GM12878 (cell line): ENCODE results near the gene FAM227B. TPM values are rescaled to one million over a fixed set of nuclear protein-coding genes. Genes with fewer than 3 reads are reported as not detected.

Experiments used
- ATAC-seq: fragments of 200-7000 bp; cut with Tn5 transposase; 3 replicates; pipeline ENCODE4 v1.9.1; 2020; ENCODE audit warnings: mild to moderate bottlenecking, moderate library complexity
- BruUV-seq: library from RNA; stranded (reverse); fragments of 400-500 nt; replicated peaks from 2 replicates; lab custom pipeline; 2021; lab: Mats Ljungman, UMichigan
- CTCF ChIA-PET: fragments of 300-600 bp; sonication (Branson Sonifier 250); formaldehyde crosslinking; extraction: SDS; loops from one replicate; lab custom pipeline; 2021; ENCODE audit warnings: inconsistent platforms; lab: Yijun Ruan, JAX
- POLR2A ChIA-PET: fragments of 350-600 bp; formaldehyde crosslinking; extraction: SDS; loops from one replicate; lab custom pipeline; 2021; ENCODE audit warnings: inconsistent platforms; lab: Charles Lee
- RAD21 ChIA-PET: fragments of 300-600 bp; sonication (Branson Sonifier 250); formaldehyde crosslinking; loops from one replicate; lab custom pipeline; 2023; ENCODE audit warnings: antibody characterized with exemption; ENCODE audit not compliant: unreplicated experiment; lab: Charles Lee
- SMC1A ChIA-PET: fragments of 300-600 bp; sonication (Branson Sonifier 250); formaldehyde crosslinking; loops from one replicate; lab custom pipeline; 2023; ENCODE audit not compliant: unreplicated experiment, uncharacterized antibody; lab: Charles Lee
- DNase-seq: peaks from one replicate; pipeline ENCODE4 v3.0.0-alpha.2; 2011; ENCODE audit warnings: low read depth, low spot score
- FAIRE-seq: peaks from 3 replicates; lab custom pipeline; 2011; peaks lifted over from hg19 to GRCh38; lab: Jason Lieb, UNC
- H2AFZ ChIP-seq: 2 replicates; pipeline ENCODE4 v1.6.0; 2011; ENCODE audit warnings: low read depth, low read length, control low read depth; ENCODE audit not compliant: control insufficient read depth
- H3K27ac ChIP-seq: 2 replicates; pipeline ENCODE4 v1.5.1; 2011; ENCODE audit warnings: control low read depth; ENCODE audit not compliant: control insufficient read depth, insufficient read depth
- H3K27me3 ChIP-seq, 2 experiments: replicated peaks in 1 of 2; 2 replicates each; pipeline versions ENCODE4 v1.6.0 to v1.6.1; 2011; ENCODE audit warnings: low read length in 1 of 2; ENCODE audit not compliant: control insufficient read depth in 2 of 2, insufficient read depth in 2 of 2
- H3K36me3 ChIP-seq, 2 experiments: 2 replicates each; pipeline ENCODE4 v1.5.1; 2011; ENCODE audit warnings: low read length in 1 of 2; ENCODE audit not compliant: control insufficient read depth in 2 of 2, insufficient read depth in 2 of 2
- H3K4me1 ChIP-seq: 2 replicates; pipeline ENCODE4 v1.6.1; 2011; ENCODE audit warnings: mild to moderate bottlenecking, low read length, moderate library complexity, mixed read lengths; ENCODE audit not compliant: control insufficient read depth, insufficient read depth
- H3K4me2 ChIP-seq: 2 replicates; pipeline ENCODE4 v1.6.0; 2011; ENCODE audit warnings: control low read depth; ENCODE audit not compliant: control insufficient read depth, insufficient read depth
- H3K4me3 ChIP-seq: fragments of 200-600 bp; sonication (generic); 2 replicates; pipeline ENCODE4 v1.5.1; 2016
- H3K79me2 ChIP-seq: 2 replicates; pipeline ENCODE4 v1.6.0; 2011; ENCODE audit warnings: low read length; ENCODE audit not compliant: control insufficient read depth, insufficient read depth
- H3K9ac ChIP-seq: 2 replicates; pipeline ENCODE4 v1.8.0; 2011; ENCODE audit warnings: low read length, control low read depth, mixed read lengths; ENCODE audit not compliant: control insufficient read depth, insufficient read depth
- H3K9me3 ChIP-seq: replicated peaks from 3 replicates; pipeline ENCODE4 v1.5.1; 2011; ENCODE audit warnings: mild to moderate bottlenecking, low read length; ENCODE audit not compliant: control insufficient read depth, insufficient read depth
- H4K20me1 ChIP-seq: 2 replicates; pipeline ENCODE4 v1.6.0; 2011; ENCODE audit not compliant: control insufficient read depth, insufficient read depth
- BHLHE40 ChIP-seq, 2 experiments: fragments of 450-650 bp in 1 of 2; IDR thresholded peaks; 2 replicates each; pipeline ENCODE4 v1.6.1; 2011 to 2017; ENCODE audit warnings: low read depth in 2 of 2, borderline replicate concordance in 1 of 2, improper control_type of control experiment in 1 of 2, low read length in 1 of 2, mild to moderate bottlenecking in 1 of 2
- CEBPB ChIP-seq, 2 experiments: fragments of 150-350 bp in 1 of 2; IDR thresholded peaks; 2 replicates each; pipeline ENCODE4 v1.6.1; 2012 to 2014; ENCODE audit warnings: low read depth in 2 of 2, low read length in 2 of 2, borderline replicate concordance in 1 of 2, inconsistent platforms in 1 of 2
- CREB1 ChIP-seq: IDR thresholded peaks from 2 replicates; pipeline ENCODE4 v1.6.1; 2012; ENCODE audit warnings: low read depth, mild to moderate bottlenecking, inconsistent platforms
- EZH2 ChIP-seq: IDR thresholded peaks from 2 replicates; pipeline ENCODE4 v1.6.1; 2012; ENCODE audit warnings: low read depth, mild to moderate bottlenecking, control low read depth, inconsistent platforms, low read length, borderline replicate concordance; ENCODE audit not compliant: control insufficient read depth
- LARP7 ChIP-seq: fragments of 450-650 bp; IDR thresholded peaks from 2 replicates; pipeline ENCODE4 v1.6.1; 2017; ENCODE audit warnings: mild to moderate bottlenecking
- RBBP5 ChIP-seq: fragments of 200-600 bp; sonication (generic); conservative IDR thresholded peaks from 2 replicates; pipeline ENCODE4 v1.6.1; 2016
- STAT3 ChIP-seq: IDR thresholded peaks from 2 replicates; pipeline ENCODE4 v1.6.1; 2011; ENCODE audit warnings: low read depth, low read length, improper control_type of control experiment
- WGBS: methylation state at CpG from one replicate; pipeline ENCODE4 v1.1.6; 2016; ENCODE audit warnings: low lambda C conversion rate; ENCODE audit not compliant: insufficient replicate concordance, insufficient coverage; ENCODE audit errors: missing lambda C conversion rate; 5-methylcytosine and 5-hydroxymethylcytosine counted together
- in situ Hi-C: fragments of 300-500 bp; cut with MboI; formaldehyde crosslinking; loops from 9 replicates; pipeline ENCODE4 v1.14.3; 2018; ENCODE audit warnings: mixed read lengths
- intact Hi-C: fragments of 100-400 bp; cut with micrococcal nuclease; formaldehyde crosslinking; loops from one replicate; pipeline ENCODE4 v1.14.2; 2022; ENCODE audit not compliant: unreplicated experiment
- polyA plus RNA-seq, 11 experiments: library from polyadenylated mRNA; depleted of rRNA in 4 of 11; unstranded in 6 of 11; stranded (reverse) in 5 of 11; fragments of >200 nt; fragmentation: Nextera tagmentation in 4 of 11; fragmentation: Illumina TruSeq in 1 of 11; extraction: Ambion mirVana in 4 of 11; extraction: Trizol in 1 of 11; gene quantifications; 1 replicate in 1 of 11; 2 replicates in 10 of 11; pipeline versions ENCODE4 v1.2.1 to v1.2.3, GENCODE V29; 2011 to 2016; ENCODE audit warnings: inconsistent platforms in 2 of 11, missing spikeins in 2 of 11, low read depth in 1 of 11
- total RNA-seq, 4 experiments: library from RNA; depleted of rRNA in 3 of 4; stranded (reverse); fragments of >200 nt in 3 of 4; fragmentation: Illumina TruSeq in 1 of 4; extraction: Trizol in 1 of 4; gene quantifications; 2 replicates each; pipeline versions ENCODE4 v1.2.1 to v1.2.3, GENCODE V29; 2013 to 2021
- TF ChIP-seq, protein P1 (sequence below): fragments of 450-650 bp; IDR thresholded peaks from 2 replicates; pipeline ENCODE4 v1.6.1; 2017; ENCODE audit warnings: mild to moderate bottlenecking, moderate library complexity
- TF ChIP-seq, protein P2 (sequence below): IDR thresholded peaks from 2 replicates; pipeline ENCODE4 v1.6.1; 2012; ENCODE audit warnings: mild to moderate bottlenecking, low read depth, low read length

The FAM227B gene
- total and polyA plus RNA-seq, 10 of the 15 experiments (the other 5 are each of a cell fraction or from before 2014, with no cell fraction given) = 3.9 to 12.6 (median 6.9) TPM

DNA sequence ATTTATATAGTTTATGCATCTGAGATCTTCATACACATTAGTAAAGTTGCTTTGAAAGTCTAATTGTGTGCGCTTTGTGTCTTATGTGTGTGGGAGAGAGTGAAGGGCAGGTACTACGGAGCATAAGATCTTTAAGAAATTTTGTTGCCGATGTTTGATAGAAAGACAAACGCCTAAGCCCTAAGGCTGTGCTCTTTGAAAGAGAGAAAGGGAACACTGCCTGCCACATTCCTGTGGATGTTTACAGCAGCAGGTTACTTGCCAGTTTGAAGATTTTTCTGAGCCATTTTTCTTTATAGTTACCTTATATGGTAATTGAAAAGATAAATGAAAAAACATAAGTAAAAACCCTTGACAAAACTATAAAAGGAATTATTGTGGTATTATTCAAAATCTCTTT is 17.2 kb upstream of the FAM227B start:
- ATAC-seq (no peak), DNase-seq (no peak), FAIRE-seq (no peak)
- H3K9me3 ChIP-seq = no peaks in the 10 kb centered on the region
- H3K79me2 ChIP-seq = no peaks in the 10 kb centered on the region
- H3K4me1 ChIP-seq = no peaks in the 10 kb centered on the region
- CTCF ChIA-PET = no interaction called here
- no TSS peak for BruUV-seq
- POLR2A ChIA-PET = no interaction called here
- WGBS = 93% methylated on average over 4 of the region's 4 CpGs
- RAD21 ChIA-PET = no interaction called here
- H3K36me3 ChIP-seq = no peaks in the 10 kb centered on the region; a peak in 1 of 4 replicates
- in situ Hi-C loops (no loop called here), intact Hi-C loops (no loop called here)
- SMC1A ChIA-PET = no interaction called here
- H3K4me3 ChIP-seq = no peak overlapping the region
- H2AFZ ChIP-seq = no peak overlapping the region
- no peaks in the 10 kb centered on the region for H4K20me1 ChIP-seq
- no peak overlapping the region for H3K4me2 ChIP-seq
- H3K27me3 ChIP-seq = no peaks in the 10 kb centered on the region
- TF ChIP-seq STAT3 = no peak
- no peak for TF ChIP-seq BHLHE40 (IDR thresholded peaks at IDR 0.05; ENCODE audit: borderline replicate concordance in 1 of 2, low read depth in 2 of 2, low read length in 1 of 2)
- TF ChIP-seq, protein P1, sequence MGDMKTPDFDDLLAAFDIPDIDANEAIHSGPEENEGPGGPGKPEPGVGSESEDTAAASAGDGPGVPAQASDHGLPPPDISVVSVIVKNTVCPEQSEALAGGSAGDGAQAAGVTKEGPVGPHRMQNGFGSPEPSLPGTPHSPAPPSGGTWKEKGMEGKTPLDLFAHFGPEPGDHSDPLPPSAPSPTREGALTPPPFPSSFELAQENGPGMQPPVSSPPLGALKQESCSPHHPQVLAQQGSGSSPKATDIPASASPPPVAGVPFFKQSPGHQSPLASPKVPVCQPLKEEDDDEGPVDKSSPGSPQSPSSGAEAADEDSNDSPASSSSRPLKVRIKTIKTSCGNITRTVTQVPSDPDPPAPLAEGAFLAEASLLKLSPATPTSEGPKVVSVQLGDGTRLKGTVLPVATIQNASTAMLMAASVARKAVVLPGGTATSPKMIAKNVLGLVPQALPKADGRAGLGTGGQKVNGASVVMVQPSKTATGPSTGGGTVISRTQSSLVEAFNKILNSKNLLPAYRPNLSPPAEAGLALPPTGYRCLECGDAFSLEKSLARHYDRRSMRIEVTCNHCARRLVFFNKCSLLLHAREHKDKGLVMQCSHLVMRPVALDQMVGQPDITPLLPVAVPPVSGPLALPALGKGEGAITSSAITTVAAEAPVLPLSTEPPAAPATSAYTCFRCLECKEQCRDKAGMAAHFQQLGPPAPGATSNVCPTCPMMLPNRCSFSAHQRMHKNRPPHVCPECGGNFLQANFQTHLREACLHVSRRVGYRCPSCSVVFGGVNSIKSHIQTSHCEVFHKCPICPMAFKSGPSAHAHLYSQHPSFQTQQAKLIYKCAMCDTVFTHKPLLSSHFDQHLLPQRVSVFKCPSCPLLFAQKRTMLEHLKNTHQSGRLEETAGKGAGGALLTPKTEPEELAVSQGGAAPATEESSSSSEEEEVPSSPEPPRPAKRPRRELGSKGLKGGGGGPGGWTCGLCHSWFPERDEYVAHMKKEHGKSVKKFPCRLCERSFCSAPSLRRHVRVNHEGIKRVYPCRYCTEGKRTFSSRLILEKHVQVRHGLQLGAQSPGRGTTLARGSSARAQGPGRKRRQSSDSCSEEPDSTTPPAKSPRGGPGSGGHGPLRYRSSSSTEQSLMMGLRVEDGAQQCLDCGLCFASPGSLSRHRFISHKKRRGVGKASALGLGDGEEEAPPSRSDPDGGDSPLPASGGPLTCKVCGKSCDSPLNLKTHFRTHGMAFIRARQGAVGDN = no peak
- TF ChIP-seq LARP7 = no peak
- no peak for TF ChIP-seq CEBPB (IDR thresholded peaks at IDR 0.05; ENCODE audit: borderline replicate concordance in 1 of 2, low read depth in 2 of 2, low read length in 2 of 2)
- TF ChIP-seq CREB1 = no peak
- no peak for TF ChIP-seq RBBP5
- no peak for TF ChIP-seq EZH2
- TF ChIP-seq, protein P2, sequence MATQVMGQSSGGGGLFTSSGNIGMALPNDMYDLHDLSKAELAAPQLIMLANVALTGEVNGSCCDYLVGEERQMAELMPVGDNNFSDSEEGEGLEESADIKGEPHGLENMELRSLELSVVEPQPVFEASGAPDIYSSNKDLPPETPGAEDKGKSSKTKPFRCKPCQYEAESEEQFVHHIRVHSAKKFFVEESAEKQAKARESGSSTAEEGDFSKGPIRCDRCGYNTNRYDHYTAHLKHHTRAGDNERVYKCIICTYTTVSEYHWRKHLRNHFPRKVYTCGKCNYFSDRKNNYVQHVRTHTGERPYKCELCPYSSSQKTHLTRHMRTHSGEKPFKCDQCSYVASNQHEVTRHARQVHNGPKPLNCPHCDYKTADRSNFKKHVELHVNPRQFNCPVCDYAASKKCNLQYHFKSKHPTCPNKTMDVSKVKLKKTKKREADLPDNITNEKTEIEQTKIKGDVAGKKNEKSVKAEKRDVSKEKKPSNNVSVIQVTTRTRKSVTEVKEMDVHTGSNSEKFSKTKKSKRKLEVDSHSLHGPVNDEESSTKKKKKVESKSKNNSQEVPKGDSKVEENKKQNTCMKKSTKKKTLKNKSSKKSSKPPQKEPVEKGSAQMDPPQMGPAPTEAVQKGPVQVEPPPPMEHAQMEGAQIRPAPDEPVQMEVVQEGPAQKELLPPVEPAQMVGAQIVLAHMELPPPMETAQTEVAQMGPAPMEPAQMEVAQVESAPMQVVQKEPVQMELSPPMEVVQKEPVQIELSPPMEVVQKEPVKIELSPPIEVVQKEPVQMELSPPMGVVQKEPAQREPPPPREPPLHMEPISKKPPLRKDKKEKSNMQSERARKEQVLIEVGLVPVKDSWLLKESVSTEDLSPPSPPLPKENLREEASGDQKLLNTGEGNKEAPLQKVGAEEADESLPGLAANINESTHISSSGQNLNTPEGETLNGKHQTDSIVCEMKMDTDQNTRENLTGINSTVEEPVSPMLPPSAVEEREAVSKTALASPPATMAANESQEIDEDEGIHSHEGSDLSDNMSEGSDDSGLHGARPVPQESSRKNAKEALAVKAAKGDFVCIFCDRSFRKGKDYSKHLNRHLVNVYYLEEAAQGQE = no peak
- H3K27ac ChIP-seq = no peak overlapping the region
- H3K9ac ChIP-seq = no peak overlapping the region
